ENCODE data around the gene EXOSC10. TPM values are rescaled to one million over a fixed set of nuclear protein-coding genes. Genes with fewer than 3 reads are reported as not detected.

The EXOSC10 gene
- total RNA-seq, 1 experiment from 2014 or later = 73.0 TPM

GRCh38 chr1:11125931-11126330 lies 26.3 kb upstream of the EXOSC10 start (continued):
- TF ChIP-seq ERG (CRISPR knock-in tag; IDR thresholded peaks at IDR 0.05) = no peak
- TF ChIP-seq IRF1 (CRISPR knock-in tag; IDR thresholded peaks at IDR 0.05) = no peak

- ATAC-seq = no peak
- POLR2A ChIA-PET = interaction anchor here (0.5 kb wide), 1 partner anchor 39 kb away, joined by 6 read pairs; no protein-coding TSS in a partner anchor
- CTCF ChIA-PET = no interaction called here
Observed at GRCh38 chr1:11124965-11125364, 25.3 kb upstream of the EXOSC10 start.

More at GRCh38 chr1:11124965-11125364, 25.3 kb upstream of the EXOSC10 start:
- Mint-ChIP-seq H3K9me3 (no peaks in the 10 kb centered on the region), H3K27ac (no peak overlapping the region), H3K4me3 (no peak overlapping the region), H3K27me3 (ENCODE audit: low read depth) (no peaks in the 10 kb centered on the region), H3K36me3 (peaks cover 65% of the 10 kb centered on the region), H3K4me1 (no peaks in the 10 kb centered on the region)
- TF ChIP-seq NFATC4 (CRISPR knock-in tag; IDR thresholded peaks at IDR 0.05) (no peak), FOXP4 (CRISPR knock-in tag; IDR thresholded peaks at IDR 0.05) (no peak), ATF2 (CRISPR knock-in tag; IDR thresholded peaks at IDR 0.05; ENCODE audit: borderline replicate concordance, low read depth) (no peak), CREM (CRISPR knock-in tag; IDR thresholded peaks at IDR 0.05) (no peak), STAT6 (CRISPR knock-in tag; conservative IDR thresholded peaks at IDR 0.05; ENCODE audit: low read depth) (no peak), ETV6 (CRISPR knock-in tag; IDR thresholded peaks at IDR 0.05) (no peak), ZNF532 (CRISPR knock-in tag; IDR thresholded peaks at IDR 0.05; ENCODE audit: borderline replicate concordance) (no peak), SOX15 (CRISPR knock-in tag; IDR thresholded peaks at IDR 0.05) (no peak), ZNF396 (CRISPR knock-in tag; IDR thresholded peaks at IDR 0.05; ENCODE audit: borderline replicate concordance) (no peak), FOXJ3 (CRISPR knock-in tag; IDR thresholded peaks at IDR 0.05; ENCODE audit: borderline replicate concordance) (no peak)
- DNase-seq (ENCODE audit: low spot score) = no peak
